Thoracic aorta (tissue), 2 donors: ENCODE results near the gene HCLS1. TPM values are rescaled to one million over a fixed set of nuclear protein-coding genes. Genes with fewer than 3 reads are reported as not detected.

Experiments
- ATAC-seq: fragments of 150-250 bp; one replicate; pipeline ENCODE4 v1.8.0; 2017; ENCODE audit warnings: low read depth; ENCODE audit not compliant: insufficient number of reproducible peaks, low FRiP score
- DNase-seq: peaks from one replicate; pipeline ENCODE4 v3.0.0-alpha.2; 2020; ENCODE audit warnings: low spot score
- H3K27ac ChIP-seq, 2 donors: fragments of 200-600 bp; sonication (generic); 1 replicate in 1 of 2; 2 replicates in 1 of 2; pipeline ENCODE4 v1.5.1; 2016; ENCODE audit warnings: mild to moderate bottlenecking in 2 of 2, moderate library complexity in 2 of 2
- H3K27me3 ChIP-seq: fragments of 200-600 bp; sonication (generic); replicated peaks from 2 replicates; pipeline ENCODE4 v1.6.0; 2016; ENCODE audit warnings: mild to moderate bottlenecking; ENCODE audit not compliant: insufficient read depth
- H3K36me3 ChIP-seq: fragments of 200-600 bp; sonication (generic); one replicate; pipeline ENCODE4 v1.5.1; 2016
- H3K4me1 ChIP-seq, 2 donors: fragments of 200-600 bp; sonication (generic); 1 replicate in 1 of 2; 2 replicates in 1 of 2; pipeline versions ENCODE4 v1.5.1 to v1.6.0; 2016; ENCODE audit warnings: low read depth in 2 of 2, mild to moderate bottlenecking in 1 of 2; ENCODE audit not compliant: control insufficient read depth in 1 of 2
- H3K4me3 ChIP-seq: fragments of 200-600 bp; sonication (generic); 2 replicates; pipeline ENCODE4 v1.5.1; 2016; ENCODE audit warnings: mild to moderate bottlenecking
- H3K9me3 ChIP-seq: fragments of 200-600 bp; sonication (generic); 2 replicates; pipeline ENCODE4 v1.5.1; 2016
- total RNA-seq, 2 donors: library from RNA; depleted of rRNA; stranded (reverse); fragments of >200 nt; gene quantifications; one replicate each; pipeline versions ENCODE4 v1.1.0 to v1.2.3, GENCODE V29; 2016
- TF ChIP-seq, protein P1 (sequence below): fragments of 200-600 bp; sonication (generic); IDR thresholded peaks from one replicate; pipeline ENCODE4 v1.5.1; 2019; ENCODE audit warnings: antibody characterized with exemption

The HCLS1 gene
- total RNA-seq, 2 donors from 2014 or later, result 85.2 to 94.5 TPM

DNA sequence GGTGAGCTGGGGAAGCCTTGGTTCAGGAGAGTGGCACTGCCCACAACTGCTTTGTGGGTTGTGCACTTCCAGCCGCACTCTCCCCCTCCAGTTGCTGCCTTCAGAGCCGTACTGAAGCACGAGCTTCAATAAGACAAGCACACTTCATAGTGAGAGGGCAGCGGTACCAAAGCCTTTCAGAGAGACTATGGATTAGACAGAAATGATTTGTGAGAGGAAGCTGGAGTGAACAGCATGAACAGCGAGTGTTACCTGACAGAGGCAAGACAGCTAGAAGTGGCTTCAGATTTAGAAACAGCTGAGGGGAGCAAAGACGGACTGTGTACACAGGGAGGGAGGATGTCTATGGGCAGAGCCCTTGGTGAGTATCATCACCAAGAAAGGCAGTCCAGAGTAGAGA, 31.1 kb downstream of the HCLS1 start:
- TF ChIP-seq, protein P1, sequence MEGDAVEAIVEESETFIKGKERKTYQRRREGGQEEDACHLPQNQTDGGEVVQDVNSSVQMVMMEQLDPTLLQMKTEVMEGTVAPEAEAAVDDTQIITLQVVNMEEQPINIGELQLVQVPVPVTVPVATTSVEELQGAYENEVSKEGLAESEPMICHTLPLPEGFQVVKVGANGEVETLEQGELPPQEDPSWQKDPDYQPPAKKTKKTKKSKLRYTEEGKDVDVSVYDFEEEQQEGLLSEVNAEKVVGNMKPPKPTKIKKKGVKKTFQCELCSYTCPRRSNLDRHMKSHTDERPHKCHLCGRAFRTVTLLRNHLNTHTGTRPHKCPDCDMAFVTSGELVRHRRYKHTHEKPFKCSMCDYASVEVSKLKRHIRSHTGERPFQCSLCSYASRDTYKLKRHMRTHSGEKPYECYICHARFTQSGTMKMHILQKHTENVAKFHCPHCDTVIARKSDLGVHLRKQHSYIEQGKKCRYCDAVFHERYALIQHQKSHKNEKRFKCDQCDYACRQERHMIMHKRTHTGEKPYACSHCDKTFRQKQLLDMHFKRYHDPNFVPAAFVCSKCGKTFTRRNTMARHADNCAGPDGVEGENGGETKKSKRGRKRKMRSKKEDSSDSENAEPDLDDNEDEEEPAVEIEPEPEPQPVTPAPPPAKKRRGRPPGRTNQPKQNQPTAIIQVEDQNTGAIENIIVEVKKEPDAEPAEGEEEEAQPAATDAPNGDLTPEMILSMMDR, result no peak
- Histone ChIP-seq H3K27ac (no peak overlapping the region), H3K36me3 (no peaks in the 10 kb centered on the region), H3K27me3 (no peaks in the 10 kb centered on the region), H3K9me3 (no peaks in the 10 kb centered on the region), H3K4me3 (no peak overlapping the region), H3K4me1 (no peaks in the 10 kb centered on the region)
- DNase-seq (no peak), ATAC-seq (no peak)

DNA sequence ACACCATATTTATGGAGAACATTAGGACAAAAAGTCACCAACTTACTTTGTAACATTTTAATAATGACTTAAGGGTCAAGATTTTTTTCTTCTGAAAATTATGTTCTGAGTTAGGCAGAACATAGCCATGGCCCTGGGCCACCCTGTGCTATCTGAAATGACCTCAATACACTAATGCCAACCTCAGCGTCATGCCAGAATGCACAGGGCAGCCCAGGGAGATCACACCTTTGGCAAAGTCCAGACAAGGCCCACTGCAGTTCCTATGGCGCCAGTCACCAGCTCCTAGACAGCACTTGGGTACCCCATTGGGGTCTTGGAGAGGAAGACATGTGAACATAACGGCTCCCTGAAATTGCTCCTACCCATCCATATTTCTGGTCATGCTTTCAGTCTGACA, 33.1 kb downstream of the HCLS1 start:
- H3K27me3 ChIP-seq, result no peaks in the 10 kb centered on the region
- TF ChIP-seq, protein P1, result no peak
- H3K4me3 ChIP-seq, result no peak overlapping the region
- DNase-seq, result no peak
- no peak for ATAC-seq
- H3K9me3 ChIP-seq, result no peaks in the 10 kb centered on the region
- no peaks in the 10 kb centered on the region for H3K36me3 ChIP-seq
- no peaks in the 10 kb centered on the region for H3K4me1 ChIP-seq
- no peak overlapping the region for H3K27ac ChIP-seq

DNA sequence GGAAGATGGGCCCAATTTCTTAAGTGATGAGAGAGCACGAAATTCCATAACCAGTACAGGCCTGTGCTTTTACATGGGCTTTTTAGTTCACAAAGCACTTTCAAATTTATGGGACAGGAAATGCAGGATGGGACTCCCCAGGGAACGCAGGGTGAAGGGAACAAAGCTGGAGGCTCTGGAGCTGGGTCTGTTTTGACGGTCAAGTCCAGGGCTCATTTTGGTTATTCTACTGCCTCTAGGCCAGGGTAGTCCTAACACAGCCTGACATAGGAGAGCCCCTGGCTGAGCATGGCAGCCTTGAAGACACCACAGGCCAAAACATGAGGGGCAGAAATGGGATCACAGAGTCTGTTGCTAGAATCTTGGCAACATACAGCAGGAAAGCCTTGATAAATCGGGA, 33.5 kb downstream of the HCLS1 start:
- Histone ChIP-seq H3K9me3 (no peaks in the 10 kb centered on the region), H3K4me1 (no peaks in the 10 kb centered on the region), H3K4me3 (no peak overlapping the region), H3K27me3 (no peaks in the 10 kb centered on the region), H3K27ac (no peak overlapping the region), H3K36me3 (no peaks in the 10 kb centered on the region)
- TF ChIP-seq, protein P1, result no peak
- ATAC-seq, result no peak
- DNase-seq, result no peak

DNA sequence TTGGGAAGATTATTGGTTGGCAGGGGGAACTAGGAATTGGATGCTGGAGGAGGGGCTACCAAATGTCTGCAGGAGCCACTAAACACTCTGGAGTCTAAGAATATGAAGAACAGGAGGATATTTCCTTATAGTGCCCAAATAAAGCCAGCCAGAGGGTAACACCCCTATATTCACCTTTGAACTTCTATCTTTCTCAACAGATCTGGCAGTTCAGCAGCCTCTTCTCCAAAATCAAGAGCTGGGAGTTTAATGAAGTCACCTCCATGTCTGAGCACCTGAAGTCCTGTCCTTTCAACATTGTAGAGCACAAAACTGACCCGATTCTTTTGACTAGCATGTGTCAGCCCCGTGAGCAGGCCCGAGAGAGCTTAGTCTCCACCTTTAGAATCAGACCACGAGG, 34.2 kb downstream of the HCLS1 start:
- no peaks in the 10 kb centered on the region for H3K27me3 ChIP-seq
- no peaks in the 10 kb centered on the region for H3K4me1 ChIP-seq
- TF ChIP-seq, protein P1, result no peak
- no peak overlapping the region for H3K27ac ChIP-seq
- no peaks in the 10 kb centered on the region for H3K9me3 ChIP-seq
- ATAC-seq (no peak), DNase-seq (no peak)
- no peaks in the 10 kb centered on the region for H3K36me3 ChIP-seq
- no peak overlapping the region for H3K4me3 ChIP-seq

DNA sequence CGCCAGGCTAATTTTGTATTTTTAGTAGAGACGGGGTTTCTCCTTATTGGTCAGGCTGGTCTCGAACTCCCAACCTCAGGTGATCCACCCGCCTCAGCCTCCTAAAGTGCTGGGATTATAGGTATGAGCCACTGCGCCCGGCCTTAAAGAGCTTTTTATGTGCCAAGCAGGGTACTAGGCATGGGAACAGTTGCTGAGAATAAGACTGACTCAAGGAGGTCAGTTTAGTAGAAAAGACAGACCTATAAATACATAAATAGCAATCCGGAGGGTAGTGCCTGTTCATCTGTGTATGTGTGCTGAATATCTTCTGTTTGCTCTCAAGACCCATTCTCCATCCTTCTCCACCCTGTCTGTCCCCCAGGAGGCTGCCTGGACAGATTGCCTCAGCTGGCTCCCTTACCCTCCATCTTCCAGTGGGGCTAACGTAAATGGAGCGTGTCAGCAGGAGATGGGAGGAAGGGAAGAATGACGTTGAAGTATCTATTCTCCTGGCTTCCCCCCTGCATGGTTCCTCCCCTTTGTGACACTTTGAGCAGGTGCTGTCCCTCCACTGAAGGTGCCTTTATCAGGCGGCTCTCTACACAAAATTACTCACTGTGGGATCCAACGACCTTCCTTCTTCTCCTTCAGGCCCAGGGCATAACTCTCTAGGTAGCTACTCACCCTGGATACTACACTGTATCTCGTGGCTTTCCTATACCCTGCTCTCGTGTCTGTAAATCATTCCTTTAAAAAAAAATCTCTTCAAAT, 36.4 kb downstream of the HCLS1 start:
- no peaks in the 10 kb centered on the region for H3K9me3 ChIP-seq
- no peaks in the 10 kb centered on the region for H3K4me1 ChIP-seq
- no peaks in the 10 kb centered on the region for H3K27me3 ChIP-seq
- no peak overlapping the region for H3K27ac ChIP-seq
- H3K36me3 ChIP-seq, result no peaks in the 10 kb centered on the region
- TF ChIP-seq, protein P1, result no peak
- DNase-seq (no peak), ATAC-seq (no peak)
- H3K4me3 ChIP-seq, result no peak overlapping the region
